Osteoblast (primary cell): ENCODE data around the gene RAB11A. TPM values are rescaled to one million over a fixed set of nuclear protein-coding genes. Genes with fewer than 3 reads are reported as not detected.
A peak's percentile ranks its signal among the peaks of the same experiment; 100 is the strongest.

Source experiments
- DNase-seq: peaks from one replicate; pipeline ENCODE4 v3.0.0; 2011; ENCODE audit warnings: low spot score, mixed read lengths; ENCODE audit not compliant: insufficient read length; ENCODE audit errors: missing footprints
- H2AFZ ChIP-seq: 2 replicates; pipeline ENCODE4 v1.6.0; 2011; ENCODE audit warnings: mild to moderate bottlenecking, low read length
- H3K27ac ChIP-seq: 2 replicates; pipeline ENCODE4 v1.5.1; 2011; ENCODE audit warnings: mild to moderate bottlenecking, low read depth, low read length, moderate library complexity
- H3K27me3 ChIP-seq: 2 replicates; pipeline ENCODE4 v1.6.0; 2012; ENCODE audit warnings: mild to moderate bottlenecking, control low read depth, inconsistent platforms, low read length, moderate library complexity; ENCODE audit not compliant: insufficient read depth
- H3K36me3 ChIP-seq: 2 replicates; pipeline ENCODE4 v1.5.1; 2011; ENCODE audit warnings: mild to moderate bottlenecking, low read length, control low read depth, moderate library complexity; ENCODE audit not compliant: insufficient read depth
- H3K4me1 ChIP-seq: 2 replicates; pipeline ENCODE4 v1.5.1; 2011; ENCODE audit warnings: mild to moderate bottlenecking, low read length, control low read depth, moderate library complexity; ENCODE audit not compliant: insufficient read depth
- H3K4me2 ChIP-seq: 2 replicates; pipeline ENCODE4 v1.6.0; 2011; ENCODE audit warnings: mild to moderate bottlenecking, low read length; ENCODE audit not compliant: insufficient read depth
- H3K4me3 ChIP-seq: fragments of 200-600 bp; sonication (generic); 3 replicates; pipeline ENCODE4 v1.5.1; 2012; ENCODE audit warnings: mild to moderate bottlenecking, low read length, inconsistent platforms; ENCODE audit not compliant: insufficient read depth
- H3K79me2 ChIP-seq: 2 replicates; pipeline ENCODE4 v1.6.0; 2012; ENCODE audit warnings: mild to moderate bottlenecking, low read length, control low read depth, inconsistent platforms; ENCODE audit not compliant: insufficient read depth
- H3K9me3 ChIP-seq: 2 replicates; pipeline ENCODE4 v1.5.1; 2011; ENCODE audit warnings: low read depth, low read length, control low read depth
- H4K20me1 ChIP-seq: 2 replicates; pipeline ENCODE4 v1.6.0; 2012; ENCODE audit warnings: mild to moderate bottlenecking, low read length, control low read depth; ENCODE audit not compliant: insufficient read depth
- CTCF ChIP-seq: IDR thresholded peaks from 2 replicates; pipeline ENCODE4 v1.5.1; 2011; ENCODE audit warnings: mild to moderate bottlenecking, low read depth, low read length, moderate library complexity; ENCODE audit errors: extremely low read depth
- total RNA-seq: library from RNA; depleted of rRNA; stranded (reverse); fragments of >200 nt; gene quantifications from 2 replicates; pipeline ENCODE4 v1.2.3, GENCODE V29; 2012

Gene RAB11A
- total RNA-seq, 1 donor, result 68.0 TPM

GRCh38 chr15:65918945-65919344 is 49.7 kb downstream of the RAB11A start:
- no peaks in the 10 kb centered on the region for H3K79me2 ChIP-seq
- H3K4me2 ChIP-seq, result no peak overlapping the region
- no peaks in the 10 kb centered on the region for H3K36me3 ChIP-seq
- DNase-seq, result no peak
- H3K4me3 ChIP-seq, result no peak overlapping the region
- no peaks in the 10 kb centered on the region for H3K27me3 ChIP-seq
- no peak for TF ChIP-seq CTCF
- no peak overlapping the region for H2AFZ ChIP-seq
- peaks cover 36% of the 10 kb centered on the region for H3K4me1 ChIP-seq
- peaks cover 27% of the 10 kb centered on the region for H4K20me1 ChIP-seq
- no peak overlapping the region for H3K27ac ChIP-seq
- H3K9me3 ChIP-seq, result no peaks in the 10 kb centered on the region

GRCh38 chr15:65919353-65919752 is 50.1 kb downstream of the RAB11A start:
- Histone ChIP-seq H3K36me3 (no peaks in the 10 kb centered on the region), H3K9me3 (no peaks in the 10 kb centered on the region), H3K4me2 (no peak overlapping the region), H3K27me3 (no peaks in the 10 kb centered on the region), H3K27ac (no peak overlapping the region), H2AFZ (no peak overlapping the region), H3K4me1 (peaks cover 36% of the 10 kb centered on the region), H4K20me1 (peaks cover 28% of the 10 kb centered on the region), H3K4me3 (no peak overlapping the region), H3K79me2 (no peaks in the 10 kb centered on the region)
- DNase-seq, result no peak
- no peak for TF ChIP-seq CTCF

- Histone ChIP-seq H3K4me3 (no peak overlapping the region), H2AFZ (no peak overlapping the region), H3K36me3 (no peaks in the 10 kb centered on the region), H3K79me2 (no peaks in the 10 kb centered on the region), H3K27me3 (no peaks in the 10 kb centered on the region), H3K27ac (no peak overlapping the region), H4K20me1 (peaks cover 25% of the 10 kb centered on the region), H3K4me2 (no peak overlapping the region), H3K4me1 (peaks cover 36% of the 10 kb centered on the region), H3K9me3 (no peaks in the 10 kb centered on the region)
- DNase-seq, result no peak
- no peak for TF ChIP-seq CTCF
These were observed 50.8 kb downstream of the RAB11A start for GRCh38 chr15:65920121-65920520.

GRCh38 chr15:65920825-65921309 is 51.6 kb downstream of the RAB11A start:
- no peak for TF ChIP-seq CTCF
- Histone ChIP-seq H3K27me3 (no peaks in the 10 kb centered on the region), H3K27ac (no peak overlapping the region), H3K4me1 (peaks cover 36% of the 10 kb centered on the region), H4K20me1 (peaks cover 20% of the 10 kb centered on the region), H3K36me3 (no peaks in the 10 kb centered on the region), H3K4me3 (no peak overlapping the region), H3K4me2 (peak overlapping the region; percentile 29), H2AFZ (no peak overlapping the region), H3K9me3 (no peaks in the 10 kb centered on the region), H3K79me2 (no peaks in the 10 kb centered on the region)
- DNase-seq, result peak; percentile 90
